Lower lobe of right lung (tissue), 2 donors: ENCODE results near the gene MED13L. TPM values are rescaled to one million over a fixed set of nuclear protein-coding genes. Genes with fewer than 3 reads are reported as not detected.

Experiments used
- ATAC-seq, 2 donors: fragments of 200-7000 bp; cut with Tn5 transposase; one replicate each; pipeline ENCODE4 v1.9.1; 2020 to 2022; ENCODE audit warnings: mild to moderate bottlenecking in 2 of 2, moderate library complexity in 2 of 2
- DNase-seq: peaks from one replicate; pipeline ENCODE4 v3.0.0-alpha.2; 2020
- H3K27ac ChIP-seq: fragments of 200-600 bp; one replicate; pipeline ENCODE4 v1.8.0; 2022
- H3K27me3 ChIP-seq: fragments of 200-600 bp; one replicate; pipeline ENCODE4 v1.8.0; 2022; ENCODE audit warnings: low read depth
- H3K36me3 ChIP-seq: fragments of 200-600 bp; one replicate; pipeline ENCODE4 v1.8.0; 2022; ENCODE audit warnings: mild to moderate bottlenecking
- H3K4me1 ChIP-seq: fragments of 200-600 bp; one replicate; pipeline ENCODE4 v1.8.0; 2022
- H3K4me3 ChIP-seq: fragments of 200-600 bp; one replicate; pipeline ENCODE4 v1.8.0; 2022; ENCODE audit warnings: mild to moderate bottlenecking
- H3K9me3 ChIP-seq: fragments of 200-600 bp; one replicate; pipeline ENCODE4 v1.8.0; 2022
- CTCF ChIP-seq: fragments of 200-600 bp; IDR thresholded peaks from one replicate; pipeline ENCODE4 v1.8.0; 2022; ENCODE audit warnings: antibody characterized with exemption, mild to moderate bottlenecking
- intact Hi-C: fragments of 100-400 bp; cut with DNase I; formaldehyde crosslinking; loops from one replicate; pipeline ENCODE4 v1.11.0; 2022
- total RNA-seq: library from RNA; stranded (reverse); fragmentation: NEBNext Ultra II Directional; extraction: Animal tissue kit (Norgen Biotek cat#: 25700); gene quantifications from one replicate; pipeline ENCODE4 v1.2.1, GENCODE V29; 2021
- donor health status: DM: no; HTN: yes; CAD: no; lungs with severe emphysema.

MED13L gene
- total RNA-seq, 1 donor from 2014 or later: 148 TPM

- no peak overlapping the region for H3K4me3 ChIP-seq
- H3K9me3 ChIP-seq: no peaks in the 10 kb centered on the region
- ATAC-seq (peak; percentile 34 to 64), DNase-seq (no peak)
- intact Hi-C loops: no loop called here
- no peaks in the 10 kb centered on the region for H3K36me3 ChIP-seq
- no peak overlapping the region for H3K27ac ChIP-seq
- H3K27me3 ChIP-seq: no peaks in the 10 kb centered on the region
- no peak for TF ChIP-seq CTCF
- H3K4me1 ChIP-seq: peaks cover 44% of the 10 kb centered on the region
Observed at GRCh38 chr12:116054280-116054679, 223.2 kb downstream of the MED13L start.

GRCh38 chr12:116053479-116054200 is 223.9 kb downstream of the MED13L start:
- Histone ChIP-seq H3K4me1 (peaks cover 50% of the 10 kb centered on the region), H3K27me3 (no peaks in the 10 kb centered on the region), H3K27ac (no peak overlapping the region), H3K36me3 (no peaks in the 10 kb centered on the region), H3K9me3 (no peaks in the 10 kb centered on the region), H3K4me3 (no peak overlapping the region)
- intact Hi-C loops: no loop called here
- no peak for TF ChIP-seq CTCF
- ATAC-seq (peak; percentile 84 to 87), DNase-seq (no peak)

- Histone ChIP-seq H3K4me3 (no peak overlapping the region), H3K4me1 (peaks cover 58% of the 10 kb centered on the region), H3K27me3 (no peaks in the 10 kb centered on the region), H3K9me3 (no peaks in the 10 kb centered on the region), H3K36me3 (no peaks in the 10 kb centered on the region), H3K27ac (no peak overlapping the region)
- no peak for DNase-seq
- no peak for ATAC-seq
- no peak for TF ChIP-seq CTCF
- intact Hi-C loops: no loop called here
Observed at GRCh38 chr12:116050275-116050674, 227.2 kb downstream of the MED13L start.

- no peak for DNase-seq
- ATAC-seq: no peak
- H3K27ac ChIP-seq: no peak overlapping the region
- peaks cover 49% of the 10 kb centered on the region for H3K4me1 ChIP-seq
- no peak overlapping the region for H3K4me3 ChIP-seq
- H3K9me3 ChIP-seq: no peaks in the 10 kb centered on the region
- no peaks in the 10 kb centered on the region for H3K27me3 ChIP-seq
- intact Hi-C loops: no loop called here
- no peak for TF ChIP-seq CTCF
- H3K36me3 ChIP-seq: no peaks in the 10 kb centered on the region
Observed at GRCh38 chr12:116048879-116049278, 228.6 kb downstream of the MED13L start.

- H3K27me3 ChIP-seq: no peaks in the 10 kb centered on the region
- intact Hi-C loops: no loop called here
Observed at GRCh38 chr12:116046039-116046438, 231.5 kb downstream of the MED13L start.

More at GRCh38 chr12:116046039-116046438, 231.5 kb downstream of the MED13L start:
- TF ChIP-seq CTCF: no peak
- H3K4me1 ChIP-seq: peaks cover 45% of the 10 kb centered on the region
- no peaks in the 10 kb centered on the region for H3K9me3 ChIP-seq
- no peak for ATAC-seq
- no peak for DNase-seq
- H3K36me3 ChIP-seq: no peaks in the 10 kb centered on the region
- H3K4me3 ChIP-seq: no peak overlapping the region
- no peak overlapping the region for H3K27ac ChIP-seq
